Activated CD4-positive, alpha-beta memory T cell treated with anti-CD3 and anti-CD28 coated beads, Interleukin-2, amount 10 ng/mL, durations not matched to agents 7 days and 5 days (primary cell): ENCODE results near the gene PARP15. TPM values are rescaled to one million over a fixed set of nuclear protein-coding genes. Genes with fewer than 3 reads are reported as not detected.
A peak's percentile ranks its signal among the peaks of the same experiment; 100 is the strongest.
"Not testable (repeated sequence)": the region's sequence is repeated elsewhere in the genome, so short reads cannot be mapped to it uniquely, and the experiment has no call there.

Experiments used
- CTCF ChIA-PET: fragments of 350-600 bp; sonication (Branson Sonifier 250); formaldehyde crosslinking; loops from one replicate; lab custom pipeline; 2021; ENCODE audit warnings: antibody characterized with exemption, inconsistent platforms; lab: Charles Lee
- POLR2A ChIA-PET: fragments of 350-600 bp; sonication (Branson Sonifier 250); formaldehyde crosslinking; loops from one replicate; lab custom pipeline; 2021; ENCODE audit warnings: antibody characterized with exemption; lab: Charles Lee
- DNase-seq: peaks from one replicate; pipeline ENCODE4 v3.0.0-alpha.2; 2020
- H3K27ac Mint-ChIP-seq: one replicate; pipeline ENCODE4 v1.8.0; 2021; ENCODE audit warnings: mild to moderate bottlenecking, mixed read lengths
- H3K27me3 Mint-ChIP-seq: one replicate; pipeline ENCODE4 v1.8.0; 2021; ENCODE audit warnings: mixed read lengths
- H3K36me3 Mint-ChIP-seq: one replicate; pipeline ENCODE4 v1.8.0; 2021; ENCODE audit warnings: low read depth, mixed read lengths
- H3K4me1 Mint-ChIP-seq: one replicate; pipeline ENCODE4 v1.8.0; 2021; ENCODE audit warnings: mixed read lengths
- H3K4me3 Mint-ChIP-seq: one replicate; pipeline ENCODE4 v1.8.0; 2021; ENCODE audit warnings: mild to moderate bottlenecking, mixed read lengths
- H3K9me3 Mint-ChIP-seq: one replicate; pipeline ENCODE4 v1.8.0; 2021; ENCODE audit warnings: mixed read lengths
- total RNA-seq, 2 experiments: library from RNA; stranded (reverse); gene quantifications; one replicate each; pipeline ENCODE4 v1.2.3, GENCODE V29; 2021

Gene PARP15
- total RNA-seq, 2 experiments from 2014 or later = 47.2 to 48.2 TPM

- no peak for DNase-seq
- CTCF ChIA-PET = interaction anchor here (5.3 kb wide), 1 partner anchor 117 kb away, joined by 206 read pairs; the partner anchor contains the start of genes DTX3L and PARP9
- H3K4me1 Mint-ChIP-seq = peaks cover 28% of the 10 kb centered on the region
- H3K27me3 Mint-ChIP-seq = no peaks in the 10 kb centered on the region
- no peak overlapping the region for H3K27ac Mint-ChIP-seq
- POLR2A ChIA-PET = interaction anchor here (7.2 kb wide), 1 partner anchor 116 kb away, joined by 228 read pairs; the partner anchor contains the start of genes DTX3L and PARP9
- H3K36me3 Mint-ChIP-seq = peaks cover 18% of the 10 kb centered on the region
- peaks cover 4% of the 10 kb centered on the region for H3K9me3 Mint-ChIP-seq
- no peak overlapping the region for H3K4me3 Mint-ChIP-seq
Observed at GRCh38 chr3:122677216-122677615, 99.8 kb downstream of the PARP15 start.

- POLR2A ChIA-PET = interaction anchor here (1.2 to 7.2 kb wide), 15 partner anchors 9 to 1133 kb away, joined by 3 to 228 read pairs (median 9); partner anchors contain the start of genes DTX3L, FAM162A, HCLS1 and KPNA1
- CTCF ChIA-PET = interaction anchor here (0.5 to 5.3 kb wide), 29 partner anchors 10 to 1133 kb away, joined by 3 to 206 read pairs (median 6); partner anchors contain the start of genes DTX3L, FAM162A, PARP15 and PARP9
- Mint-ChIP-seq H3K9me3 (peaks cover 4% of the 10 kb centered on the region), H3K4me1 (peaks cover 41% of the 10 kb centered on the region), H3K27ac (no peak overlapping the region), H3K4me3 (no peak overlapping the region), H3K27me3 (no peaks in the 10 kb centered on the region), H3K36me3 (peaks cover 31% of the 10 kb centered on the region)
- DNase-seq = no peak
Observed at GRCh38 chr3:122678506-122678905, 101.1 kb downstream of the PARP15 start.

- H3K4me1 Mint-ChIP-seq = peaks cover 47% of the 10 kb centered on the region
- peaks cover 3% of the 10 kb centered on the region for H3K9me3 Mint-ChIP-seq
Observed at GRCh38 chr3:122679085-122679881, 101.8 kb downstream of the PARP15 start.

GRCh38 chr3:122679882-122680474 is 102.5 kb downstream of the PARP15 start:
- H3K36me3 Mint-ChIP-seq = peaks cover 43% of the 10 kb centered on the region
- H3K9me3 Mint-ChIP-seq = no peaks in the 10 kb centered on the region
- ChIA-PET POLR2A (interaction anchor here (0.6 to 7.2 kb wide), 24 partner anchors 9 to 1134 kb away, joined by 3 to 228 read pairs (median 6); partner anchors contain the start of genes DTX3L, FAM162A, HCLS1 and HSPBAP1), CTCF (interaction anchor here (0.7 to 5.3 kb wide), 31 partner anchors 11 to 1134 kb away, joined by 3 to 206 read pairs (median 5); partner anchors contain the start of genes DTX3L, FAM162A, PARP15 and PARP9)
- H3K27me3 Mint-ChIP-seq = no peaks in the 10 kb centered on the region
- peak overlapping the region; percentile 96 for H3K4me3 Mint-ChIP-seq
- peaks cover 54% of the 10 kb centered on the region for H3K4me1 Mint-ChIP-seq
- H3K27ac Mint-ChIP-seq = peak overlapping the region; percentile 93
- peak; percentile 31 for DNase-seq

More at GRCh38 chr3:122679085-122679881, 101.8 kb downstream of the PARP15 start:
- POLR2A ChIA-PET = interaction anchor here (0.6 to 7.2 kb wide), 22 partner anchors 9 to 1134 kb away, joined by 3 to 228 read pairs (median 6); partner anchors contain the start of genes DTX3L, FAM162A, HCLS1 and KPNA1
- Mint-ChIP-seq H3K4me3 (peak overlapping the region; percentile 96), H3K27me3 (no peaks in the 10 kb centered on the region), H3K27ac (peak overlapping the region; percentile 93), H3K36me3 (peaks cover 36% of the 10 kb centered on the region)
- CTCF ChIA-PET = interaction anchor here (0.7 to 5.3 kb wide), 41 partner anchors 10 to 1134 kb away, joined by 3 to 206 read pairs (median 4); partner anchors contain the start of genes DTX3L, FAM162A, PARP15 and PARP9
- peak; percentile 88 for DNase-seq

GRCh38 chr3:122680475-122681283 is 103.2 kb downstream of the PARP15 start, which contains the start of gene PARP14:
Gene PARP14 (plus strand): TSS chr3:122680839. CDS start chr3:122680884, 45 bp downstream.
- POLR2A ChIA-PET = interaction anchor here (0.6 to 7.2 kb wide), 18 partner anchors 8 to 1135 kb away, joined by 3 to 228 read pairs (median 9); partner anchors contain the start of genes DTX3L, FAM162A, HSPBAP1 and KPNA1
- Mint-ChIP-seq H3K36me3 (peaks cover 48% of the 10 kb centered on the region), H3K27ac (peak within 1 kb of the TSS; percentile 93), H3K4me3 (peak within 1 kb of the TSS; percentile 96), H3K27me3 (no peaks in the 10 kb centered on the region), H3K4me1 (peaks cover 57% of the 10 kb centered on the region), H3K9me3 (no peaks in the 10 kb centered on the region)
- CTCF ChIA-PET = interaction anchor here (0.6 to 5.3 kb wide), 16 partner anchors 12 to 1135 kb away, joined by 4 to 206 read pairs (median 6); partner anchors contain the start of genes DTX3L, FAM162A, PARP15 and PARP9
- DNase-seq = peak; percentile 79

GRCh38 chr3:122681284-122681973 is 104.0 kb downstream of the PARP15 start:
- H3K36me3 Mint-ChIP-seq = peaks cover 48% of the 10 kb centered on the region
- H3K4me3 Mint-ChIP-seq = peak overlapping the region; percentile 96
- H3K27ac Mint-ChIP-seq = peak overlapping the region; percentile 93
- no peaks in the 10 kb centered on the region for H3K27me3 Mint-ChIP-seq
- POLR2A ChIA-PET = interaction anchor here (0.6 to 7.2 kb wide), 15 partner anchors 12 to 1136 kb away, joined by 3 to 228 read pairs (median 9); partner anchors contain the start of genes DTX3L, FAM162A, HSPBAP1 and KPNA1
- CTCF ChIA-PET = interaction anchor here (0.6 to 5.3 kb wide), 6 partner anchors 12 to 1136 kb away, joined by 4 to 206 read pairs (median 17); partner anchors contain the start of genes DTX3L, PARP9, POLQ and WDR5B
- no peaks in the 10 kb centered on the region for H3K9me3 Mint-ChIP-seq
- no peak for DNase-seq
- H3K4me1 Mint-ChIP-seq = peaks cover 57% of the 10 kb centered on the region

- DNase-seq = no peak
- Mint-ChIP-seq H3K36me3 (peaks cover 48% of the 10 kb centered on the region), H3K4me1 (peaks cover 63% of the 10 kb centered on the region), H3K4me3 (peak overlapping the region; percentile 96), H3K9me3 (no peaks in the 10 kb centered on the region), H3K27me3 (no peaks in the 10 kb centered on the region), H3K27ac (peak overlapping the region; percentile 93)
- ChIA-PET POLR2A (interaction anchor here (1.2 to 7.2 kb wide), 6 partner anchors 11 to 167 kb away, joined by 3 to 228 read pairs (median 9); partner anchors contain the start of genes DTX3L, KPNA1, PARP15 and PARP9), CTCF (no interaction called here)
Observed at GRCh38 chr3:122681974-122682409, 104.5 kb downstream of the PARP15 start.

GRCh38 chr3:122682778-122683411 is 105.4 kb downstream of the PARP15 start:
- H3K4me1 Mint-ChIP-seq = peaks cover 69% of the 10 kb centered on the region
- peak overlapping the region; percentile 96 for H3K4me3 Mint-ChIP-seq
- not testable (repeated sequence) for H3K9me3 Mint-ChIP-seq, DNase-seq, H3K27me3 Mint-ChIP-seq
- POLR2A ChIA-PET = interaction anchor here (1.1 to 7.2 kb wide), 3 partner anchors 13 to 122 kb away, joined by 4 to 228 read pairs (median 5); partner anchors contain the start of genes DTX3L and PARP9
- H3K36me3 Mint-ChIP-seq = peaks cover 48% of the 10 kb centered on the region
- CTCF ChIA-PET = interaction anchor here (1.0 to 1.5 kb wide), 2 partner anchors 121 to 123 kb away, joined by 4 to 8 read pairs; no protein-coding TSS in a partner anchor
- H3K27ac Mint-ChIP-seq = peak overlapping the region; percentile 49

- no peaks in the 10 kb centered on the region for H3K27me3 Mint-ChIP-seq
- peaks cover 41% of the 10 kb centered on the region for H3K36me3 Mint-ChIP-seq
- H3K4me1 Mint-ChIP-seq = peaks cover 48% of the 10 kb centered on the region
- no peaks in the 10 kb centered on the region for H3K9me3 Mint-ChIP-seq
- H3K4me3 Mint-ChIP-seq = no peak overlapping the region
- H3K27ac Mint-ChIP-seq = peak overlapping the region; percentile 21
- POLR2A ChIA-PET = interaction anchor here (0.7 to 3.1 kb wide), 6 partner anchors 8 to 138 kb away, joined by 3 to 10 read pairs (median 6); partner anchors contain the start of genes DTX3L, PARP14 and PARP9
- CTCF ChIA-PET = interaction anchor here (0.7 to 1.1 kb wide), 3 partner anchors 9 to 125 kb away, joined by 3 read pairs; no protein-coding TSS in a partner anchor
- no peak for DNase-seq
Observed at GRCh38 chr3:122687298-122687697, 109.8 kb downstream of the PARP15 start.
